HepG2 (cell line): ENCODE measurements around the gene RIPK3. TPM values are rescaled to one million over a fixed set of nuclear protein-coding genes. Genes with fewer than 3 reads are reported as not detected.
A peak's percentile ranks its signal among the peaks of the same experiment; 100 is the strongest.

Experiments
- CAMTA2 ChIP-seq: sonication (generic); formaldehyde crosslinking; IDR thresholded peaks from 2 replicates; pipeline ENCODE4 v1.4.0; 2020; ENCODE audit warnings: mild to moderate bottlenecking, missing genetic modification reagents, borderline replicate concordance
- ESRRA ChIP-seq: sonication (generic); formaldehyde crosslinking; IDR thresholded peaks from 2 replicates; pipeline ENCODE4 v1.5.1; 2020; ENCODE audit warnings: mild to moderate bottlenecking, low read depth, missing genetic modification reagents
- EZH2 ChIP-seq: conservative IDR thresholded peaks from 2 replicates; pipeline ENCODE4 v1.6.1; 2012; ENCODE audit warnings: mild to moderate bottlenecking, low read depth, low read length, moderate library complexity
- FOSL1 ChIP-seq: sonication (generic); formaldehyde crosslinking; IDR thresholded peaks from 2 replicates; pipeline ENCODE4 v1.9.0; 2021; ENCODE audit warnings: missing genetic modification reagents, borderline replicate concordance
- HDAC1 ChIP-seq: sonication (generic); formaldehyde crosslinking; IDR thresholded peaks from 2 replicates; pipeline ENCODE4 v1.5.1; 2020; ENCODE audit warnings: mild to moderate bottlenecking, missing genetic modification reagents
- JUND ChIP-seq: sonication (generic); formaldehyde crosslinking; IDR thresholded peaks from 2 replicates; pipeline ENCODE4 v1.8.0; 2022; ENCODE audit warnings: mild to moderate bottlenecking, missing genetic modification reagents
- MEIS1 ChIP-seq: sonication (generic); formaldehyde crosslinking; IDR thresholded peaks from 2 replicates; pipeline ENCODE4 v1.9.0; 2021; ENCODE audit warnings: mild to moderate bottlenecking, missing genetic modification reagents, moderate library complexity, borderline replicate concordance
- NFKBIZ ChIP-seq: IDR thresholded peaks from 2 replicates; pipeline ENCODE4 v1.6.1; 2018; ENCODE audit warnings: missing genetic modification reagents, missing compliant biosample characterization
- PAX8 ChIP-seq: sonication (generic); formaldehyde crosslinking; IDR thresholded peaks from 2 replicates; pipeline ENCODE4 v1.8.0; 2022; ENCODE audit warnings: mild to moderate bottlenecking, missing genetic modification reagents, borderline replicate concordance
- PHF8 ChIP-seq: sonication (generic); formaldehyde crosslinking; IDR thresholded peaks from 2 replicates; pipeline ENCODE4 v1.5.0; 2020; ENCODE audit warnings: missing genetic modification reagents
- POLR2G ChIP-seq: fragments of 200-400 bp; formaldehyde crosslinking; IDR thresholded peaks from 2 replicates; pipeline ENCODE4 v1.6.1; 2018; ENCODE audit warnings: mild to moderate bottlenecking, low read depth, low read length, moderate library complexity
- SMARCE1 ChIP-seq: fragments of 450-650 bp; IDR thresholded peaks from 2 replicates; pipeline ENCODE4 v1.6.1; 2017; ENCODE audit warnings: borderline replicate concordance
- SMC3 ChIP-seq: IDR thresholded peaks from 2 replicates; pipeline ENCODE4 v1.6.1; 2011; ENCODE audit warnings: low read length, improper control_type of control experiment
- SUZ12 ChIP-seq: fragments of 150-350 bp; IDR thresholded peaks from 2 replicates; pipeline ENCODE4 v1.6.1; 2014; ENCODE audit warnings: low read depth, low read length
- ZEB1 ChIP-seq: IDR thresholded peaks from 2 replicates; pipeline ENCODE4 v1.6.1; 2012; ENCODE audit warnings: mild to moderate bottlenecking, low read depth, inconsistent platforms; ENCODE audit not compliant: insufficient replicate concordance
- ZFP41 ChIP-seq: sonication (generic); formaldehyde crosslinking; IDR thresholded peaks from 2 replicates; pipeline ENCODE4 v1.4.0; 2020; ENCODE audit warnings: mild to moderate bottlenecking, missing genetic modification reagents, borderline replicate concordance
- ZFX ChIP-seq: sonication (generic); formaldehyde crosslinking; IDR thresholded peaks from 2 replicates; pipeline ENCODE4 v1.4.0; 2020; ENCODE audit warnings: mild to moderate bottlenecking, low read depth, missing genetic modification reagents, moderate library complexity
- ZMYM4 ChIP-seq: sonication (generic); formaldehyde crosslinking; IDR thresholded peaks from 2 replicates; pipeline ENCODE4 v1.8.1; 2023; ENCODE audit warnings: mild to moderate bottlenecking, missing genetic modification reagents
- ZNF3 ChIP-seq: IDR thresholded peaks from 2 replicates; pipeline ENCODE4 v1.7.0; 2017; ENCODE audit warnings: inconsistent platforms
- ZNF333 ChIP-seq: sonication (generic); formaldehyde crosslinking; IDR thresholded peaks from 2 replicates; pipeline ENCODE4 v1.4.0; 2020; ENCODE audit warnings: mild to moderate bottlenecking, missing genetic modification reagents, borderline replicate concordance
- ZNF441 ChIP-seq: sonication (generic); formaldehyde crosslinking; IDR thresholded peaks from 2 replicates; pipeline ENCODE4 v1.7.0; 2021; ENCODE audit warnings: missing genetic modification reagents, borderline replicate concordance
- ZNF496 ChIP-seq: sonication (generic); formaldehyde crosslinking; IDR thresholded peaks from 2 replicates; pipeline ENCODE4 v1.8.1; 2023; ENCODE audit warnings: mild to moderate bottlenecking, moderate library complexity, missing genetic modification reagents; ENCODE audit not compliant: insufficient replicate concordance
- ZNF629 ChIP-seq: sonication (generic); formaldehyde crosslinking; conservative IDR thresholded peaks from 2 replicates; pipeline ENCODE4 v1.5.0; 2020; ENCODE audit warnings: missing genetic modification reagents
- ZNF652 ChIP-seq: IDR thresholded peaks from 2 replicates; pipeline ENCODE4 v1.6.1; 2016; ENCODE audit warnings: low read depth, borderline replicate concordance
- ZNF703 ChIP-seq: sonication (generic); formaldehyde crosslinking; IDR thresholded peaks from 2 replicates; pipeline ENCODE4 v1.5.1; 2020; ENCODE audit warnings: missing genetic modification reagents, mild to moderate bottlenecking, moderate library complexity, borderline replicate concordance
- ZNF720 ChIP-seq: sonication (generic); formaldehyde crosslinking; IDR thresholded peaks from 2 replicates; pipeline ENCODE4 v1.4.0; 2020; ENCODE audit warnings: missing genetic modification reagents
- ZNF776 ChIP-seq: sonication (generic); formaldehyde crosslinking; IDR thresholded peaks from 2 replicates; pipeline ENCODE4 v1.4.0; 2020; ENCODE audit warnings: mild to moderate bottlenecking, missing genetic modification reagents
- ZNF850 ChIP-seq: sonication (generic); formaldehyde crosslinking; conservative IDR thresholded peaks from 2 replicates; pipeline ENCODE4 v1.9.0; 2021; ENCODE audit warnings: mild to moderate bottlenecking, missing genetic modification reagents
- polyA plus RNA-seq, 8 experiments: library from polyadenylated mRNA; depleted of rRNA in 3 of 8; stranded (reverse) in 7 of 8; unstranded in 1 of 8; fragments of >200 nt; fragmentation: Illumina TruSeq in 4 of 8; extraction: Trizol in 4 of 8; gene quantifications; 2 replicates each; pipeline versions ENCODE4 v1.2.1 to v1.2.3, GENCODE V29; 2011 to 2016; ENCODE audit warnings: low read depth in 4 of 8, missing spikeins in 1 of 8, mixed read lengths in 1 of 8; ENCODE audit not compliant: insufficient read depth in 1 of 8
- total RNA-seq, 5 experiments: library from RNA; depleted of rRNA; stranded (reverse); fragments of >200 nt; fragmentation: Illumina TruSeq; extraction: Trizol; gene quantifications; 2 replicates each; pipeline ENCODE4 v1.2.3, GENCODE V29; 2016; ENCODE audit warnings: low read depth in 1 of 5
- TF ChIP-seq, protein P1 (sequence below): sonication (generic); formaldehyde crosslinking; IDR thresholded peaks from 2 replicates; pipeline ENCODE4 v1.8.0; 2022; ENCODE audit warnings: mild to moderate bottlenecking, missing genetic modification reagents, borderline replicate concordance
- TF ChIP-seq, protein P2 (sequence below): sonication (generic); formaldehyde crosslinking; IDR thresholded peaks from 2 replicates; pipeline ENCODE4 v1.4.0; 2020; ENCODE audit warnings: missing genetic modification reagents, low read depth, mild to moderate bottlenecking, borderline replicate concordance

The RIPK3 gene
- total and polyA plus RNA-seq, 2 of the 13 experiments (the other 11 are each of a cell fraction or from before 2014, with no cell fraction given), result not detected

DNA sequence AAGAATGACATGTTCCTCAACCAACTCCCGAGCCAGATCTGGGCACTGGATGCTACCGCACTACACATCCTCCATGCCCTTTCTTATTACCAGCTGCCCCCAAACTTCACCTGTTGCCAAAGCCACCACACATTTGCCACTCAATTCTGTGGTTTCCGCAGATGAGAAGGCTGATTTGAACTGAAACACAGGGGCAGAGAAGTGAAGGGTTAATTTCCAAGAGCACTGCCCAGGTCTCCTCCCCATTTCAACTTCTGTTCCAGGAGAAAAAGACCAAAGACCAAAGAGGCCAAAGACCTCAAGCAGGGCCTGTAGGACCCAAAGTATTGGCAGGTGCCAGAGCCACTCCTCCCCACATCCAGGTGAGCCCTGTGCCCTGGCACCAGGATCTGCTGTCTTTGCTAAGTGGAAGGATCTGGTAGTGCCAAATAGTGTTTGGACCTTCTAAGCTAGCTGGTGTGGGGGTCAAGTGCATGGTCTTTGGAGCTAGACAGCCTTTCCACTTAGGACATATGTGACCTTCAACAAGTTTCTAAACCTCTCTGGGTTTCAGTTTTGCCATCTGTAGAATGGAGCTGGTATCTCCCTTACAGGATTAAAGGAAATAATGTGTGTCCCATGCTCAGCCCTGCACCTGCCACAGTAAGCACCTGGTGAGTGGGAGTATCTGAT lies 48.2 kb downstream of the RIPK3 start (continued):
- 0 out of 2 replicates have a peak, but pooled peaks have one; percentile 25 for TF ChIP-seq ZFX
- TF ChIP-seq ZNF441 (CRISPR knock-in tag), result no peak
- no peak for TF ChIP-seq HDAC1 (CRISPR knock-in tag)
- no peak for TF ChIP-seq JUND (CRISPR knock-in tag)
- TF ChIP-seq, protein P1, sequence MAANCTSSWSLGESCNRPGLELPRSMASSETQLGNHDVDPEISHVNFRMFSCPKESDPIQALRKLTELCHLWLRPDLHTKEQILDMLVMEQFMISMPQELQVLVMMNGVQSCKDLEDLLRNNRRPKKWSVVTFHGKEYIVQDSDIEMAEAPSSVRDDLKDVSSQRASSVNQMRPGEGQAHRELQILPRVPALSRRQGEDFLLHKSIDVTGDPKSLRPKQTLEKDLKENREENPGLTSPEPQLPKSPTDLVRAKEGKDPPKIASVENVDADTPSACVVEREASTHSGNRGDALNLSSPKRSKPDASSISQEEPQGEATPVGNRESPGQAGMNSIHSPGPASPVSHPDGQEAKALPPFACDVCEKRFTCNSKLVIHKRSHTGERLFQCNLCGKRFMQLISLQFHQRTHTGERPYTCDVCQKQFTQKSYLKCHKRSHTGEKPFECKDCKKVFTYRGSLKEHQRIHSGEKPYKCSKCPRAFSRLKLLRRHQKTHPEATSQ (CRISPR knock-in tag), result no peak
- 0 out of 2 replicates have a peak, but pooled peaks have one; percentile 36 for TF ChIP-seq ZMYM4
- no peak for TF ChIP-seq ZNF496 (CRISPR knock-in tag)
- no peak for TF ChIP-seq PAX8
- TF ChIP-seq MEIS1 (CRISPR knock-in tag), result peak; percentile 35; the same call in 1 of the 2 replicates
- TF ChIP-seq ZEB1, result no peak
- TF ChIP-seq ZNF629, result peak; percentile 90
- no peak for TF ChIP-seq FOSL1 (CRISPR knock-in tag)
- no peak for TF ChIP-seq ZNF333 (CRISPR knock-in tag)
- 0 out of 2 replicates have a peak, but pooled peaks have one; percentile 29 for TF ChIP-seq ESRRA
- TF ChIP-seq ZNF776 (CRISPR knock-in tag), result no peak
- TF ChIP-seq ZNF3 (CRISPR knock-in tag), result no peak
- no peak for TF ChIP-seq EZH2
- no peak for TF ChIP-seq ZFP41 (CRISPR knock-in tag)
- TF ChIP-seq, protein P2, sequence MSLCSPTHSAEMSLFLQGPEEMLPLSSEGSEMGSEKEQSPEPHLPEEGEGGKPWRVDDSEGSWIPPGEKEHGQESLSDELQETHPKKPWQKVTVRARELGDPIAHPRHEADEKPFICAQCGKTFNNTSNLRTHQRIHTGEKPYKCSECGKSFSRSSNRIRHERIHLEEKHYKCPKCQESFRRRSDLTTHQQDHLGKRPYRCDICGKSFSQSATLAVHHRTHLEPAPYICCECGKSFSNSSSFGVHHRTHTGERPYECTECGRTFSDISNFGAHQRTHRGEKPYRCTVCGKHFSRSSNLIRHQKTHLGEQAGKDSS, result no peak
- no peak for TF ChIP-seq SUZ12
- TF ChIP-seq ZNF652 (CRISPR knock-in tag), result peak; percentile 91
- TF ChIP-seq SMC3, result no peak
- TF ChIP-seq ZNF850 (CRISPR knock-in tag), result no peak
- no peak for TF ChIP-seq SMARCE1
- no peak for TF ChIP-seq CAMTA2
- TF ChIP-seq ZNF720 (CRISPR knock-in tag), result no peak
- no peak for TF ChIP-seq ZNF703 (CRISPR knock-in tag)
- TF ChIP-seq NFKBIZ (CRISPR knock-in tag), result no peak
- peak; percentile 23; the same call in 1 of the 2 replicates for TF ChIP-seq POLR2G
- TF ChIP-seq PHF8, result no peak
